SK-MEL-5 (cell line): ENCODE results near the gene ZNF683. TPM values are rescaled to one million over a fixed set of nuclear protein-coding genes. Genes with fewer than 3 reads are reported as not detected.
"Not testable (repeated sequence)": the region's sequence is repeated elsewhere in the genome, so short reads cannot be mapped to it uniquely, and the experiment has no call there.

Experiments used
- DNase-seq: peaks from one replicate; pipeline ENCODE4 v3.0.0-alpha.2; 2016; ENCODE audit warnings: low read depth, low spot score
- in situ Hi-C: cut with HindIII; loops from 2 replicates; pipeline ENCODE4 v1.10.0; 2016; ENCODE audit warnings: low sequenced_read_pairs, high pct_unique_total_duplicates, low pct_unique_long_range_greater_than_20kb
- total RNA-seq: library from RNA; depleted of rRNA; stranded (reverse); fragments of >200 nt; shearing (Covaris generic); gene quantifications from 2 replicates; pipeline ENCODE4 v1.2.3, GENCODE V29; 2014

ZNF683 gene
- total RNA-seq, 1 experiment from 2014 or later, result not detected

GRCh38 chr1:26350701-26351589 lies 21.6 kb downstream of the ZNF683 start:
- DNase-seq, result no peak
- in situ Hi-C loops, result no loop called here

DNA sequence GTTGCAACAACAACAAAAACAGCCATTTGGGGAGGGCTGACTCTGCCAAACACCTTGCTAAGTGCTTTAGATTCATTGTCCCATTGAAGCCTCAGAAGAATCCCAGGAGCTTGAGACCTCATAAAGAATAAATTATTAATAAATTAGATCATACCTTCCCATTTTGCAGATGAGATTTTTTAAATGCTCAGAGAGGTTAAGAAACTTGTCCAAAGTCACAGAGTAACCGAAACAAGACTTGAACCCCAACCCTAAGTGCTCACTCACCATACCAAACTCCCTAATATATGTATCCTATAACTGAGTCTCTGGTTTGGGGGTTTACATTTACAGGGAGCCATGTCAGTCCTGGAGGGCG lies 22.2 kb downstream of the ZNF683 start:
- DNase-seq, result no peak
- in situ Hi-C loops, result no loop called here

DNA sequence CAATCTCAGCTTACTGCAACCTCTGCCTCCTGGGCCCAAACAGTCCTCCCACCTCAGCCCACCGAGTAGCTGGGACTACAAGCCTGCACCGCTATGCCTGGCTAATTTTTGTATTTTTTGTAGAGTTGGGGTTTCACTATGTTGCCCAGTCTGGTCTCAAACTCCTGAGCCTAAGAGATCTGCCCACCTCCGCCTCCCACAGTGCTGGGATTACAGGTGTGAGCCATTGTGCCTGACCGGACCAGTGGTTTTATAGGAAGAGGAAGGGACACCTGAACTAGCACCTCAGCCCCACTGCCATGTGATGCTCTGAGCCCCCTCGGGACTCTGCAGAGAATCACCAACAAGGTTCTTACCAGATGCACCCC lies 22.7 kb downstream of the ZNF683 start:
- in situ Hi-C loops, result no loop called here
- DNase-seq, result no peak

DNA sequence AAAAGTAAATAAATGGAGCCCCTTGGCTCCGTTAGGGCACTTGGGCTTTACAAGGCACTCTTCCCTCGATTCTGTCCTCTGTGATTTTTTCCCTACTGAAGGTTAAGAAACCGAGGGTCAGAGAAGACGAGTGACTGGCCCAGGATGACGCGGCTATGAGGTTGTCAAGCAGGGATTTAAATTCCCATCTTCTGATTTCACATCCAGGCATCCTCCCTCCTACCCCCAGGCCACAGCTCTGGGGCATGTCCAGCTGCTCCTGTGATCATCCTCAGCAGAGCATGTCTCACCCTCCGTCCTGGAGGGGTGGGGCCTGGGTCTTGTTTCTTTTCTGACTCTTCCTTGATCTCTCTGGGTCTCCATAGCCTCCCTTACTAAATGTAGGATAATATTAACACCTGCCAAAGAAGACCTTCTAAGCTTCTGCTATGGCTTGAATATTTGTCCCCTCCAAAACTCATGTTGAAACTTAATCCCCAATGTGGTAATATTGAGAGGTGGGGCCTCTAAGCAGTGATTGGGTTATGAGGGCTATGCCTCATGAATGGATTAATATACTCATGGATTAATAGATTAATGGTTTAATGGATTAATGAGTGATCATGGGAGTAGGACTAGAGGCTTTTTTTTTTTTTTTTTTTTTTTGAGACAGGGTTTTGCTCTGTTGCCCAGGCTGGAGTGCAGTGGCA lies 23.2 kb downstream of the ZNF683 start:
- in situ Hi-C loops, result no loop called here
- DNase-seq, result no peak

GRCh38 chr1:26346274-26347033 lies 26.1 kb downstream of the ZNF683 start:
- no peak for DNase-seq
- in situ Hi-C loops, result no loop called here

DNA sequence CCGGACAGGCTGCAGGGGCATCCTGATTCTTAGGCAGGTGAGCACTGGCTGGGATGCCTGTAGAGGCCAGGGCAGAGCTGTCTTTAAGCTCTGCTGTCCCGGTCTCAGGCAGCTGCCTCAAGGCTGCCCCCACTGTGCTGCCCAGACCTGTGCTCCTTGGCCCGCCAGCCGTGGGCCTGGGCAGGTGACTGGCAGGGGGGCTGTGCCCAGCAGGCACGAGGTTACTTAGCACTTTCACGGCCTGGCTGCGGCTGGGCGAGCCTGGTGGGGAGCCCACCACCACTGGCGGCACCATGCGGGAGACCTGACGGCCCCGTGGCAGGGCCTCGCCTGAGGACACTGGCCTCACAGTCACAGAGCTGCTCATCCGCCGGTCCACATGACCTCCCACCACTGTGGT lies 26.8 kb downstream of the ZNF683 start:
- in situ Hi-C loops, result no loop called here
- no peak for DNase-seq

- DNase-seq, result no peak
- in situ Hi-C loops, result no loop called here
These were observed 28.2 kb downstream of the ZNF683 start for GRCh38 chr1:26344147-26344920.

GRCh38 chr1:26340047-26340481 lies 32.5 kb downstream of the ZNF683 start:
- in situ Hi-C loops, result no loop called here
- DNase-seq, result no peak

GRCh38 chr1:26338670-26339069 lies 33.9 kb downstream of the ZNF683 start:
- in situ Hi-C loops, result no loop called here

GRCh38 chr1:26337625-26338024 lies 34.9 kb downstream of the ZNF683 start:
- no peak for DNase-seq
- in situ Hi-C loops, result no loop called here

More at GRCh38 chr1:26338670-26339069, 33.9 kb downstream of the ZNF683 start:
- no peak for DNase-seq

GRCh38 chr1:26337206-26337535 lies 35.4 kb downstream of the ZNF683 start:
- in situ Hi-C loops, result no loop called here
- DNase-seq, result no peak

- in situ Hi-C loops, result no loop called here
- DNase-seq, result peak; percentile 64
These were observed 35.9 kb downstream of the ZNF683 start for GRCh38 chr1:26336477-26337205.

GRCh38 chr1:26335774-26336476 lies 36.6 kb downstream of the ZNF683 start:
- in situ Hi-C loops, result no loop called here
- DNase-seq, result no peak

- in situ Hi-C loops, DNase-seq: not testable (repeated sequence)
These were observed 39.2 kb downstream of the ZNF683 start for GRCh38 chr1:26333312-26333711.

GRCh38 chr1:26330276-26330675 lies 42.3 kb downstream of the ZNF683 start:
- no peak for DNase-seq
- in situ Hi-C loops, result no loop called here

DNA sequence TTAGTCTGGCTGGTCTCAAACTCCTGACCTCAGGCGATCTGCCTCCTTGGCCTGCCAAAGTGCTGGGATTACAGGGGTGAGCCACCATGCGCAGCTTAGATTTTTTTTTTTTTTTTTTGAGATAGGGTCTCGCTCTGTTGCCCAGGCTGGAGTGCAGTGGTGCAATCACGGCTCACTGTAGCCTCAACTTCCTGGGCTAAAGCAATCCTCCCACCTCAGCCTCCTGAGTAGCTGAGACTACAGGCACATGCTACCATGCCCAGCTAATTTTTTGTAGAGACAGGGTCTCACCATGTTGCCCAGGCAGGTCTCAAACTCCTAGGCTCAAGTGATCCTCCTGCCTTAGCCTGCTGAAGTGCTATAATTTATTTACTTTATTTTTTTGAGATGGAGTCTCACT lies 43.2 kb downstream of the ZNF683 start:
- in situ Hi-C loops, DNase-seq: not testable (repeated sequence)

DNA sequence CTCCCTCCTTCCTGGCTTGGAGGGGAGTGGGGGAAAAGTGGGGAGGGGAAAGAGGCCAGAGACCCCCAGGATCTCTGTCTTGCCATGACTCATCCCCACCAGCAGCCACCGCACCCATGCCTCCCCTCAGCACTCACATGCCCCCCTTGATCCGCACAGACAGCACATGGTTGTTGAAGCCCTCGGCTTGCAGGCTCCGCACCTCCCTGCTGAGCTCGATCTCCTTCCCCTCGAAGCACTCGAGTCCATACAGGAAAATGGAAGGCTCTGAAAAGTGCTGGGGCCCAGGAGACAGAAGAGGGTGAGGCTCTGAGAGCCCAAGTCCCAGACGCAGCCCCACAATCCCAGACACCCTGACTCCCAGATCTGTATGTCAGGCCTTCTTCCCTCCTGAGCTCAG lies 44.0 kb downstream of the ZNF683 start:
- in situ Hi-C loops, result no loop called here
- DNase-seq, result no peak
